Measurements from ENCODE around the gene HTR3B.

HTR3B gene

GRCh38 chr11:113979431-113979830, 74.8 kb downstream of the HTR3B start:
- in situ Hi-C loops (cut with HindIII; ENCODE audit: low pct_ligation_motif_present, low pct_unique_long_range_greater_than_20kb, low sequenced_read_pairs) = no loop called here
- no peak for DNase-seq

- in situ Hi-C loops (cut with HindIII; ENCODE audit: low pct_ligation_motif_present, low pct_unique_long_range_greater_than_20kb, low sequenced_read_pairs) = no loop called here
- no peak for DNase-seq
Measured at GRCh38 chr11:113980785-113981184, 76.2 kb downstream of the HTR3B start.

GRCh38 chr11:113982306-113982705, 77.7 kb downstream of the HTR3B start:
- no peak for DNase-seq
- in situ Hi-C loops (cut with HindIII; ENCODE audit: low pct_ligation_motif_present, low pct_unique_long_range_greater_than_20kb, low sequenced_read_pairs) = no loop called here

- DNase-seq = no peak
- in situ Hi-C loops (cut with HindIII; ENCODE audit: low pct_ligation_motif_present, low pct_unique_long_range_greater_than_20kb, low sequenced_read_pairs) = no loop called here
Measured at GRCh38 chr11:113984781-113985180, 80.2 kb downstream of the HTR3B start.

- no peak for DNase-seq
- in situ Hi-C loops (cut with HindIII; ENCODE audit: low pct_ligation_motif_present, low pct_unique_long_range_greater_than_20kb, low sequenced_read_pairs) = no loop called here
Measured at GRCh38 chr11:113985906-113986305, 81.3 kb downstream of the HTR3B start.

GRCh38 chr11:113986351-113987140, 82.0 kb downstream of the HTR3B start:
- in situ Hi-C loops (cut with HindIII; ENCODE audit: low pct_ligation_motif_present, low pct_unique_long_range_greater_than_20kb, low sequenced_read_pairs) = no loop called here

GRCh38 chr11:113989381-113989780, 84.8 kb downstream of the HTR3B start:
- in situ Hi-C loops (cut with HindIII; ENCODE audit: low pct_ligation_motif_present, low pct_unique_long_range_greater_than_20kb, low sequenced_read_pairs) = no loop called here

More at GRCh38 chr11:113986351-113987140, 82.0 kb downstream of the HTR3B start:
- DNase-seq = no peak

GRCh38 chr11:113989916-113990315, 85.3 kb downstream of the HTR3B start:
- no peak for DNase-seq
- in situ Hi-C loops (cut with HindIII; ENCODE audit: low pct_ligation_motif_present, low pct_unique_long_range_greater_than_20kb, low sequenced_read_pairs) = no loop called here

More at GRCh38 chr11:113989381-113989780, 84.8 kb downstream of the HTR3B start:
- no peak for DNase-seq

- in situ Hi-C loops (cut with HindIII; ENCODE audit: low pct_ligation_motif_present, low pct_unique_long_range_greater_than_20kb, low sequenced_read_pairs) = no loop called here
- peak; percentile 35 for DNase-seq
Measured at GRCh38 chr11:113991170-113991569, 86.6 kb downstream of the HTR3B start.

- no peak for DNase-seq
- in situ Hi-C loops (cut with HindIII; ENCODE audit: low pct_ligation_motif_present, low pct_unique_long_range_greater_than_20kb, low sequenced_read_pairs) = no loop called here
Measured at GRCh38 chr11:113991718-113992458, 87.3 kb downstream of the HTR3B start.

GRCh38 chr11:113992459-113993110, 88.0 kb downstream of the HTR3B start:
- no peak for DNase-seq
- in situ Hi-C loops (cut with HindIII; ENCODE audit: low pct_ligation_motif_present, low pct_unique_long_range_greater_than_20kb, low sequenced_read_pairs) = no loop called here

- no peak for DNase-seq
- in situ Hi-C loops (cut with HindIII; ENCODE audit: low pct_ligation_motif_present, low pct_unique_long_range_greater_than_20kb, low sequenced_read_pairs) = no loop called here
Measured at GRCh38 chr11:113994077-113994954, 89.7 kb downstream of the HTR3B start.

Data from ACHN (cell line).